Measurements from ENCODE around the gene GDA.
"Not testable (repeated sequence)": the region's sequence is repeated elsewhere in the genome, so short reads cannot be mapped to it uniquely, and the experiment has no call there.

GDA gene

GRCh38 chr9:72207278-72207677 lies 58.0 kb downstream of the GDA start:
- DNase-seq (ENCODE audit: low spot score): no peak

- no peak for DNase-seq (ENCODE audit: low spot score)
Measured at GRCh38 chr9:72210522-72210921, 61.3 kb downstream of the GDA start.

- DNase-seq (ENCODE audit: low spot score): no peak
Measured at GRCh38 chr9:72211047-72211446, 61.8 kb downstream of the GDA start.

GRCh38 chr9:72213906-72214305 lies 64.7 kb downstream of the GDA start:
- no peak for DNase-seq (ENCODE audit: low spot score)

GRCh38 chr9:72217306-72217842 lies 68.1 kb downstream of the GDA start:
- DNase-seq (ENCODE audit: low spot score): no peak

- no peak for DNase-seq (ENCODE audit: low spot score)
Measured at GRCh38 chr9:72220589-72220988, 71.3 kb downstream of the GDA start.

GRCh38 chr9:72226146-72226812 lies 77.0 kb downstream of the GDA start:
- DNase-seq (ENCODE audit: low spot score): no peak

- no peak for DNase-seq (ENCODE audit: low spot score)
Measured at GRCh38 chr9:72228282-72228681, 79.0 kb downstream of the GDA start.

GRCh38 chr9:72232778-72233177 lies 83.5 kb downstream of the GDA start:
- no peak for DNase-seq (ENCODE audit: low spot score)

GRCh38 chr9:72247549-72247948 lies 98.3 kb downstream of the GDA start:
- no peak for DNase-seq (ENCODE audit: low spot score)

GRCh38 chr9:72251589-72251988 lies 102.3 kb downstream of the GDA start:
- DNase-seq (ENCODE audit: low spot score): no peak

GRCh38 chr9:72254901-72255545 lies 105.8 kb downstream of the GDA start:
- peak; percentile 27 for DNase-seq (ENCODE audit: low spot score)

GRCh38 chr9:72255569-72255968 lies 106.3 kb downstream of the GDA start:
- no peak for DNase-seq (ENCODE audit: low spot score)

- no peak for DNase-seq (ENCODE audit: low spot score)
Measured at GRCh38 chr9:72256931-72257330, 107.7 kb downstream of the GDA start.

GRCh38 chr9:72257814-72258213 lies 108.6 kb downstream of the GDA start:
- DNase-seq (ENCODE audit: low spot score): no peak

GRCh38 chr9:72262063-72262462 lies 112.8 kb downstream of the GDA start:
- DNase-seq (ENCODE audit: low spot score): no peak

- DNase-seq (ENCODE audit: low spot score): no peak
Measured at GRCh38 chr9:72263572-72263971, 114.3 kb downstream of the GDA start.

- no peak for DNase-seq (ENCODE audit: low spot score)
Measured at GRCh38 chr9:72268961-72269360, 119.7 kb downstream of the GDA start.

- not testable (repeated sequence) for DNase-seq (ENCODE audit: low spot score)
Measured at GRCh38 chr9:72270359-72270758, 121.1 kb downstream of the GDA start.

GRCh38 chr9:72271613-72272478 lies 122.6 kb downstream of the GDA start:
- DNase-seq (ENCODE audit: low spot score): peak; percentile 71

- no peak for DNase-seq (ENCODE audit: low spot score)
Measured at GRCh38 chr9:72274441-72274840, 125.2 kb downstream of the GDA start.

- no peak for DNase-seq (ENCODE audit: low spot score)
Measured at GRCh38 chr9:72274916-72275315, 125.7 kb downstream of the GDA start.

- DNase-seq (ENCODE audit: low spot score): no peak
Measured at GRCh38 chr9:72276429-72276828, 127.2 kb downstream of the GDA start.

Measured in D341Med (cell line).